IMR-90 (cell line): Measurements from ENCODE around the gene CD93. TPM values are rescaled to one million over a fixed set of nuclear protein-coding genes. Genes with fewer than 3 reads are reported as not detected.

Experiments used
- ATAC-seq: fragments of 200-7000 bp; cut with Tn5 transposase; 2 replicates; pipeline ENCODE4 v1.9.1; 2020; ENCODE audit warnings: low read depth, mild to moderate bottlenecking, moderate library complexity
- Bru-seq: library from RNA; stranded (reverse); fragments of 400-500 nt; gene quantifications from one replicate; lab custom pipeline; 2021; lab: Mats Ljungman, UMichigan
- BruChase-seq, 2 experiments: library from RNA; stranded (reverse); fragments of 400-500 nt; gene quantifications; one replicate each; lab custom pipeline; 2021; lab: Mats Ljungman, UMichigan
- BruUV-seq: library from RNA; stranded (reverse); fragments of 400-500 nt; replicated peaks from 2 replicates; lab custom pipeline; 2021; lab: Mats Ljungman, UMichigan
- CTCF ChIA-PET: fragments of 300-600 bp; formaldehyde crosslinking; extraction: SDS; loops from one replicate; lab custom pipeline; 2021; ENCODE audit warnings: antibody characterized with exemption; lab: Yijun Ruan, JAX
- POLR2A ChIA-PET: fragments of 300-600 bp; sonication (Branson Sonifier 250); formaldehyde crosslinking; loops from one replicate; lab custom pipeline; 2022; ENCODE audit warnings: antibody characterized with exemption; ENCODE audit not compliant: unreplicated experiment; lab: Charles Lee
- DNase-seq: peaks from one replicate; pipeline ENCODE4 v3.0.0; 2013
- H2AFZ ChIP-seq: replicated peaks from 2 replicates; pipeline ENCODE3; 2013; ENCODE audit warnings: low read length, mild to moderate bottlenecking; ENCODE audit not compliant: poor library complexity
- H2AK5ac ChIP-seq: 2 replicates; pipeline ENCODE4 v1.6.1; 2013; ENCODE audit warnings: low read depth, low read length, inconsistent platforms
- H2AK9ac ChIP-seq: replicated peaks from 2 replicates; pipeline ENCODE3; 2013; ENCODE audit warnings: mild to moderate bottlenecking, low read depth, low read length, moderate library complexity; ENCODE audit not compliant: poor library complexity
- H2BK120ac ChIP-seq: 2 replicates; pipeline ENCODE4 v1.6.1; 2013; ENCODE audit warnings: low read depth, low read length, inconsistent platforms
- H2BK15ac ChIP-seq: 3 replicates; pipeline ENCODE4 v1.6.1; 2013; ENCODE audit warnings: low read depth, low read length, inconsistent platforms
- H2BK20ac ChIP-seq: 2 replicates; pipeline ENCODE4 v1.6.1; 2013; ENCODE audit warnings: low read depth, mild to moderate bottlenecking, inconsistent platforms, low read length, moderate library complexity
- H2BK5ac ChIP-seq: 2 replicates; pipeline ENCODE4 v1.6.1; 2013; ENCODE audit warnings: mild to moderate bottlenecking, low read depth, low read length, inconsistent platforms; ENCODE audit not compliant: poor library complexity, severe bottlenecking
- H3K14ac ChIP-seq: replicated peaks from 2 replicates; pipeline ENCODE4 v1.6.1; 2013; ENCODE audit warnings: low read depth, low read length, inconsistent platforms
- H3K18ac ChIP-seq: 2 replicates; pipeline ENCODE4 v1.6.1; 2013; ENCODE audit warnings: low read depth, low read length, control low read depth
- H3K23ac ChIP-seq: 2 replicates; pipeline ENCODE4 v1.6.1; 2013; ENCODE audit warnings: low read depth, low read length, inconsistent platforms
- H3K27ac ChIP-seq: 2 replicates; pipeline ENCODE4 v1.5.1; 2013; ENCODE audit warnings: mild to moderate bottlenecking, control low read depth, low read length; ENCODE audit not compliant: insufficient read depth
- H3K27me3 ChIP-seq: 2 replicates; pipeline ENCODE4 v1.6.1; 2013; ENCODE audit warnings: low read length; ENCODE audit not compliant: control insufficient read depth, insufficient read depth
- H3K36me3 ChIP-seq: 2 replicates; pipeline ENCODE4 v1.6.1; 2013; ENCODE audit warnings: low read length, mixed read lengths; ENCODE audit not compliant: control insufficient read depth, insufficient read depth
- H3K4ac ChIP-seq: 2 replicates; pipeline ENCODE4 v1.6.1; 2013; ENCODE audit warnings: low read depth, low read length, inconsistent platforms
- H3K4me1 ChIP-seq: 2 replicates; pipeline ENCODE4 v1.6.1; 2013; ENCODE audit warnings: low read length, mixed read lengths; ENCODE audit not compliant: control insufficient read depth, insufficient read depth
- H3K4me2 ChIP-seq: 2 replicates; pipeline ENCODE4 v1.6.1; 2013; ENCODE audit warnings: low read depth, mild to moderate bottlenecking, control low read depth, low read length, moderate library complexity
- H3K4me3 ChIP-seq: 2 replicates; pipeline ENCODE4 v1.5.1; 2013; ENCODE audit warnings: low read depth, mild to moderate bottlenecking, control low read depth, low read length, moderate library complexity; ENCODE audit not compliant: insufficient read depth
- H3K56ac ChIP-seq: 2 replicates; pipeline ENCODE4 v1.6.1; 2013; ENCODE audit warnings: low read length, inconsistent platforms; ENCODE audit not compliant: insufficient read depth; ENCODE audit errors: extremely low read depth
- H3K79me1 ChIP-seq, 2 experiments: 2 replicates each; pipeline ENCODE4 v1.6.1; 2013; ENCODE audit warnings: low read length in 2 of 2, inconsistent platforms in 1 of 2, low read depth in 1 of 2
- H3K9ac ChIP-seq: 2 replicates; pipeline ENCODE4 v1.6.1; 2013; ENCODE audit warnings: low read depth, low read length, control low read depth
- H3K9me1 ChIP-seq: 2 replicates; pipeline ENCODE4 v1.6.1; 2013; ENCODE audit warnings: low read length, inconsistent platforms; ENCODE audit not compliant: insufficient read depth
- H3K9me3 ChIP-seq: 2 replicates; pipeline ENCODE4 v1.6.1; 2013; ENCODE audit warnings: low read length; ENCODE audit not compliant: control insufficient read depth, insufficient read depth
- H4K20me1 ChIP-seq: 2 replicates; pipeline ENCODE4 v1.6.1; 2013; ENCODE audit warnings: low read length, inconsistent platforms; ENCODE audit not compliant: insufficient read depth
- H4K5ac ChIP-seq: 2 replicates; pipeline ENCODE4 v1.6.1; 2013; ENCODE audit warnings: mild to moderate bottlenecking, low read depth, low read length, control low read depth
- H4K8ac ChIP-seq, 2 experiments: 2 replicates each; pipeline ENCODE4 v1.6.1; 2013; ENCODE audit warnings: low read depth in 2 of 2, low read length in 2 of 2, control low read depth in 1 of 2, inconsistent platforms in 1 of 2
- H4K91ac ChIP-seq: 2 replicates; pipeline ENCODE4 v1.6.1; 2013; ENCODE audit warnings: low read depth, low read length, inconsistent platforms; ENCODE audit not compliant: insufficient read depth
- BHLHE40 ChIP-seq: fragments of 150-350 bp; IDR thresholded peaks from 2 replicates; pipeline ENCODE4 v1.6.1; 2016; ENCODE audit warnings: mild to moderate bottlenecking, low read depth, low read length
- CEBPB ChIP-seq: IDR thresholded peaks from 2 replicates; pipeline ENCODE4 v1.6.1; 2012; ENCODE audit warnings: low read depth, low read length, improper control_type of control experiment
- CHD1 ChIP-seq: IDR thresholded peaks from 2 replicates; pipeline ENCODE4 v1.6.1; 2012; ENCODE audit warnings: low read depth, low read length, improper control_type of control experiment
- FOS ChIP-seq: fragments of 150-350 bp; IDR thresholded peaks from 2 replicates; pipeline ENCODE4 v1.6.1; 2016; ENCODE audit warnings: low read depth, low read length
- MXI1 ChIP-seq: IDR thresholded peaks from 2 replicates; pipeline ENCODE4 v1.6.1; 2012; ENCODE audit warnings: low read depth, mild to moderate bottlenecking, low read length, moderate library complexity, borderline replicate concordance
- NFE2L2 ChIP-seq: fragments of 150-350 bp; IDR thresholded peaks from 2 replicates; pipeline ENCODE4 v1.6.1; 2016; ENCODE audit warnings: low read depth, mild to moderate bottlenecking, low read length
- POLR2A ChIP-seq: IDR thresholded peaks from 2 replicates; pipeline ENCODE4 v1.6.1; 2012; ENCODE audit warnings: mild to moderate bottlenecking, low read depth, low read length
- RAD21 ChIP-seq: IDR thresholded peaks from 2 replicates; pipeline ENCODE4 v1.6.1; 2012; ENCODE audit warnings: low read length, improper control_type of control experiment
- RCOR1 ChIP-seq: IDR thresholded peaks from 2 replicates; pipeline ENCODE4 v1.6.1; 2012; ENCODE audit warnings: mild to moderate bottlenecking, low read length, improper control_type of control experiment; ENCODE audit not compliant: insufficient replicate concordance
- RFX5 ChIP-seq: IDR thresholded peaks from 2 replicates; pipeline ENCODE4 v1.8.0; 2012; ENCODE audit warnings: low read depth, mild to moderate bottlenecking, low read length, moderate library complexity
- SMC3 ChIP-seq: fragments of 150-350 bp; IDR thresholded peaks from 2 replicates; pipeline ENCODE4 v1.6.1; 2016; ENCODE audit warnings: low read depth, mild to moderate bottlenecking, antibody characterized with exemption, low read length, moderate library complexity
- WGBS, 2 experiments: methylation state at CpG; one replicate each; pipeline versions ENCODE4 v1.1.5 to v1.1.7; 2013; ENCODE audit warnings: missing lambda C conversion rate in 2 of 2; ENCODE audit not compliant: insufficient read length in 1 of 2; ENCODE audit errors: extremely low coverage in 2 of 2; 5-methylcytosine and 5-hydroxymethylcytosine counted together
- dilution Hi-C: fragments of 300-500 bp; cut with HindIII; formaldehyde crosslinking; loops from one replicate; pipeline ENCODE4 v1.14.3; 2018; ENCODE audit warnings: low sequenced_read_pairs; ENCODE audit not compliant: unreplicated experiment
- in situ Hi-C: fragments of 300-500 bp; cut with MboI; formaldehyde crosslinking; loops from 3 replicates; pipeline ENCODE4 v1.14.3; 2019; ENCODE audit warnings: low sequenced_read_pairs, inconsistent platforms, mixed read lengths
- intact Hi-C: fragments of 100-400 bp; cut with micrococcal nuclease; formaldehyde crosslinking; loops from 2 replicates; pipeline ENCODE4 v1.10.0; 2022
- long read RNA-seq: library from polyadenylated mRNA; unstranded; transcript quantifications from one replicate; pipeline ENCODE4 v2.0.0, GENCODE V29; 2021; ENCODE audit not compliant: unreplicated experiment
- polyA plus RNA-seq, 3 experiments: library from polyadenylated mRNA; depleted of rRNA; stranded (reverse); fragments of >200 nt; gene quantifications; 2 replicates each; pipeline ENCODE4 v1.2.3, GENCODE V29; 2012; ENCODE audit warnings: low replicate concordance in 1 of 3
- total RNA-seq: library from RNA; depleted of rRNA; stranded (reverse); fragments of >200 nt; gene quantifications from 2 replicates; pipeline ENCODE4 v1.2.3, GENCODE V29; 2012; rRNA removed
- TF ChIP-seq, protein P1 (sequence below): fragments of 150-350 bp; IDR thresholded peaks from 2 replicates; pipeline ENCODE4 v1.6.1; 2016; ENCODE audit warnings: low read depth, mild to moderate bottlenecking, low read length, moderate library complexity, borderline replicate concordance
- TF ChIP-seq, protein P2 (sequence below): conservative IDR thresholded peaks from 2 replicates; pipeline ENCODE4 v1.5.1; 2012; ENCODE audit warnings: mild to moderate bottlenecking, low read depth, low read length, improper control_type of control experiment

Gene CD93, protein sequence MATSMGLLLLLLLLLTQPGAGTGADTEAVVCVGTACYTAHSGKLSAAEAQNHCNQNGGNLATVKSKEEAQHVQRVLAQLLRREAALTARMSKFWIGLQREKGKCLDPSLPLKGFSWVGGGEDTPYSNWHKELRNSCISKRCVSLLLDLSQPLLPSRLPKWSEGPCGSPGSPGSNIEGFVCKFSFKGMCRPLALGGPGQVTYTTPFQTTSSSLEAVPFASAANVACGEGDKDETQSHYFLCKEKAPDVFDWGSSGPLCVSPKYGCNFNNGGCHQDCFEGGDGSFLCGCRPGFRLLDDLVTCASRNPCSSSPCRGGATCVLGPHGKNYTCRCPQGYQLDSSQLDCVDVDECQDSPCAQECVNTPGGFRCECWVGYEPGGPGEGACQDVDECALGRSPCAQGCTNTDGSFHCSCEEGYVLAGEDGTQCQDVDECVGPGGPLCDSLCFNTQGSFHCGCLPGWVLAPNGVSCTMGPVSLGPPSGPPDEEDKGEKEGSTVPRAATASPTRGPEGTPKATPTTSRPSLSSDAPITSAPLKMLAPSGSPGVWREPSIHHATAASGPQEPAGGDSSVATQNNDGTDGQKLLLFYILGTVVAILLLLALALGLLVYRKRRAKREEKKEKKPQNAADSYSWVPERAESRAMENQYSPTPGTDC
- under 0.01 TPM in 1 of 2 replicates, not detected in the other for total RNA-seq
- 0.02 TPM in 1 of 2 replicates, not detected in the other for polyA plus RNA-seq (2012; rRNA removed)
- polyA plus RNA-seq (2012; cell fraction: cytosol; rRNA removed) = not detected in 2 replicates
- polyA plus RNA-seq (2012; cell fraction: nucleus; rRNA removed; ENCODE audit: low replicate concordance) = not detected in 2 replicates
- Bru-seq, nascent RNA = not detected
- not detected for BruChase-seq, experiment 1, labeled RNA remaining after a 6-hour chase
- BruChase-seq, experiment 2, labeled RNA remaining after a 2-hour chase = not detected
- long read RNA-seq = 0 reads

DNA sequence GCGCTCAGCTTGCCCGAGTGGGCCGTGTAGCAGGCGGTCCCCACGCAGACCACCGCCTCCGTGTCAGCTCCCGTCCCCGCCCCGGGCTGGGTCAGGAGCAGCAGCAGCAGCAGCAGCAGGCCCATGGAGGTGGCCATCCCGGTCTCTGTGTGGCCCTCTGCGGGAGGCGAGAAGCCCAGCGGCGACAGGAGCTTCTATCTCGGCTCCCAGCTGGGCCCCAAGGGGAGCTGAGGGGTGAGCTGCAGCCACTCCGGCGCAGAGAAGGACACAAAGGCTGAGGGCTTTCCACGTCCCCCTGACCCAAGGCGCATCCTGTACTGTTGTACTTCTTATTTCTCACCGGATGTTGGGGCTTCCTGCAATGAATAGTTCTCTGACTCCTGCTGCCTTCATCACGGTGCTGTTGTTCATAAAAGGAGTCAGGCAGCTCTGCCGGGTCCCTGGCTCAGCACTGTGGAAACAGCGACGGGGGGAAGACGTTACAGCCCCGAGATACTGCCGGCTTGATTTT lies at the start of gene CD93:
Gene CD93 (minus strand): TSS at position 269 of the 511 bp plus-strand sequence. CDS start 132 bp downstream, at position 137.
- Histone ChIP-seq H3K79me1 (no peaks in the 10 kb centered on the region), H3K23ac (no peak within 1 kb of the TSS), H3K4me1 (no peaks in the 10 kb centered on the region), H2BK20ac (no peak within 1 kb of the TSS), H3K4ac (no peak within 1 kb of the TSS), H2BK120ac (no peak within 1 kb of the TSS), H3K27ac (no peak within 1 kb of the TSS), H3K36me3 (no peaks in the 10 kb centered on the region), H3K9ac (no peak within 1 kb of the TSS), H4K91ac (no peak within 1 kb of the TSS), H4K8ac (no peak within 1 kb of the TSS), H3K14ac (no peak within 1 kb of the TSS), H2AK9ac (no peak within 1 kb of the TSS), H2BK15ac (no peak within 1 kb of the TSS), H3K4me2 (no peak within 1 kb of the TSS), H3K27me3 (peaks cover 31% of the 10 kb centered on the region), H3K9me1 (no peaks in the 10 kb centered on the region), H4K20me1 (no peaks in the 10 kb centered on the region), H3K4me3 (no peak within 1 kb of the TSS), H3K18ac (no peak within 1 kb of the TSS), H4K5ac (no peak within 1 kb of the TSS), H2AFZ (peak within 1 kb of the TSS; percentile 67), H2AK5ac (no peak within 1 kb of the TSS), H3K9me3 (no peaks in the 10 kb centered on the region), H3K56ac (no peak within 1 kb of the TSS), H2BK5ac (no peak within 1 kb of the TSS)
- BruUV-seq = no TSS peak
- POLR2A ChIA-PET = no interaction called here
- ATAC-seq = no peak
- in situ Hi-C loops = loop anchor here (25.0 kb wide), 1 partner anchor 101 kb away; no protein-coding TSS in a partner anchor
- CTCF ChIA-PET = no interaction called here
- dilution Hi-C loops = no loop called here
- DNase-seq = peak; percentile 10
- 72% methylated on average over 11 of the region's 28 CpGs; no CpG with 5 or more reads in 1 of the 2 experiments for WGBS, 2 experiments
- intact Hi-C loops = no loop called here
- TF ChIP-seq, protein P1, sequence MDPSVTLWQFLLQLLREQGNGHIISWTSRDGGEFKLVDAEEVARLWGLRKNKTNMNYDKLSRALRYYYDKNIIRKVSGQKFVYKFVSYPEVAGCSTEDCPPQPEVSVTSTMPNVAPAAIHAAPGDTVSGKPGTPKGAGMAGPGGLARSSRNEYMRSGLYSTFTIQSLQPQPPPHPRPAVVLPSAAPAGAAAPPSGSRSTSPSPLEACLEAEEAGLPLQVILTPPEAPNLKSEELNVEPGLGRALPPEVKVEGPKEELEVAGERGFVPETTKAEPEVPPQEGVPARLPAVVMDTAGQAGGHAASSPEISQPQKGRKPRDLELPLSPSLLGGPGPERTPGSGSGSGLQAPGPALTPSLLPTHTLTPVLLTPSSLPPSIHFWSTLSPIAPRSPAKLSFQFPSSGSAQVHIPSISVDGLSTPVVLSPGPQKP = no peak
- no peak for TF ChIP-seq NFE2L2
- no peak for TF ChIP-seq MXI1
- TF ChIP-seq BHLHE40 = no peak
- TF ChIP-seq RFX5 = no peak
- TF ChIP-seq FOS = no peak
- TF ChIP-seq POLR2A = no peak
- no peak for TF ChIP-seq CEBPB
- TF ChIP-seq, protein P2, sequence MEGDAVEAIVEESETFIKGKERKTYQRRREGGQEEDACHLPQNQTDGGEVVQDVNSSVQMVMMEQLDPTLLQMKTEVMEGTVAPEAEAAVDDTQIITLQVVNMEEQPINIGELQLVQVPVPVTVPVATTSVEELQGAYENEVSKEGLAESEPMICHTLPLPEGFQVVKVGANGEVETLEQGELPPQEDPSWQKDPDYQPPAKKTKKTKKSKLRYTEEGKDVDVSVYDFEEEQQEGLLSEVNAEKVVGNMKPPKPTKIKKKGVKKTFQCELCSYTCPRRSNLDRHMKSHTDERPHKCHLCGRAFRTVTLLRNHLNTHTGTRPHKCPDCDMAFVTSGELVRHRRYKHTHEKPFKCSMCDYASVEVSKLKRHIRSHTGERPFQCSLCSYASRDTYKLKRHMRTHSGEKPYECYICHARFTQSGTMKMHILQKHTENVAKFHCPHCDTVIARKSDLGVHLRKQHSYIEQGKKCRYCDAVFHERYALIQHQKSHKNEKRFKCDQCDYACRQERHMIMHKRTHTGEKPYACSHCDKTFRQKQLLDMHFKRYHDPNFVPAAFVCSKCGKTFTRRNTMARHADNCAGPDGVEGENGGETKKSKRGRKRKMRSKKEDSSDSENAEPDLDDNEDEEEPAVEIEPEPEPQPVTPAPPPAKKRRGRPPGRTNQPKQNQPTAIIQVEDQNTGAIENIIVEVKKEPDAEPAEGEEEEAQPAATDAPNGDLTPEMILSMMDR = no peak
- no peak for TF ChIP-seq RAD21
- no peak for TF ChIP-seq SMC3
- TF ChIP-seq RCOR1 = no peak
- TF ChIP-seq CHD1 = no peak
